HG02884 (cell line): Measurements from ENCODE around the gene OTOS.
A peak's percentile ranks its signal among the peaks of the same experiment; 100 is the strongest.

ENCODE experiments used
- ATAC-seq: cut with Tn5 transposase; IDR thresholded peaks from one replicate; pipeline ENCODE4 v1.9.1; 2021; ENCODE audit warnings: mild to moderate bottlenecking, moderate library complexity; ENCODE audit not compliant: unreplicated experiment

The OTOS gene

DNA sequence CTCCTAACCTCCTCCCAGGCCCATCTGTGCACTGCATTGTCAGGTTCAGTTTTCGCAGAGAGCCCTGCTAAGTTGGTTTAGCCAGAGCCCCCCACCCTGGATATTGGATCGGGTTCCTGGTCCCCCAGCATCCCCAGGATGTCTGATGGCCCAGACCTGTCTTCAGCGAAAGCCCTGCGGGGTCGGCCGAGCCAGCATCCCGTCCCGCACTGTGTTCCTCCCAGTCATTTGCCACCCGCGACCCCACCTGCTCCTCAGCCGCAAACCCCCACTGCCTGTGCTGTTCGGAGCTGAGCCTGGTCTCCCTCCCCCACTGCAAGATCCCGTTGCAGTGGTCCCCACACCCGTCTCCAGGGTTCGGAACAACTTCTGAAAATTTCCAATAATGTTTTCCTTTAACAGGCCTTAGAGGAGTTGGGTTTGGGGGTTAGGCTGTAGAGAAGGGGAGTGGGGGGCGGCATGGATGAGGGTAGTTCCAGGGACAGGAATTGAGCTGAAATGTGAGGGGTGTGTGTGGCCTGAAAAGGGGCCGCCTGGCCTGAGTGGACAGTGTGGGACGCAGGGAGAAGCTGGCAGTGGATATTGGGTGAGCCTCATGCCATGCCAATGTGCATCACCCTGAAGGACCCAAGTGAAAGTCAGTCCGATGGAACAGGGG is 2.7 kb downstream of the OTOS start:
- no peak for ATAC-seq

DNA sequence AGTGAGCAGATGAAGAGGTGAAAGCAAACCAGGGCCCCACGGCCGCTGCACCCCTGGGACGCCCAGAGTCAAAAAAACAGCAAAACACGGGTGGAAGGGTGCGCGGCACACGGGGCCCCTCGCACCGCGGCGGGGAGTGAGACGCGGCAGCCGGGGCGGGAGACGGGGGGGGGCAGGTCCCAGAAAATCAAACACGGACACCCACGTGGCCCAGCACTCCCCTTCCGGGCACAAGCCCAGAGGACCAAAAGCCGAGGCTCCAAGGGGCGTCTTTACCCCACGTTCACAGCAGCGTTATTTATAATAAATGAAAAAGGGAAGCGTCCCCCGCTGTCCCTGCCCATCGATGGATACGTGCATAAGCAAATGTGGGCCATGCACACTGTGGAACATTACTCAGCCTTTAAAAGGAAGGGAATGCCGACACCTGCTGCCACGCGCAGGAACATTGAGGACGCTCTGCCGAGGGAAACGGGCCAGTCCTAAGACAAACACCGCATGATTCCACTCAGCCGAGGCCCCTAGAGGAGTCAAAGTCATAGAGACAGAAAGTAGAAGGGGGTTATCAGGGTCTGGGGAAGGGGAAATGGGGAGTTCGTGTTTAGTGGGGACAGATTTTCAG is 3.7 kb downstream of the OTOS start:
- peak; percentile 14 for ATAC-seq

DNA sequence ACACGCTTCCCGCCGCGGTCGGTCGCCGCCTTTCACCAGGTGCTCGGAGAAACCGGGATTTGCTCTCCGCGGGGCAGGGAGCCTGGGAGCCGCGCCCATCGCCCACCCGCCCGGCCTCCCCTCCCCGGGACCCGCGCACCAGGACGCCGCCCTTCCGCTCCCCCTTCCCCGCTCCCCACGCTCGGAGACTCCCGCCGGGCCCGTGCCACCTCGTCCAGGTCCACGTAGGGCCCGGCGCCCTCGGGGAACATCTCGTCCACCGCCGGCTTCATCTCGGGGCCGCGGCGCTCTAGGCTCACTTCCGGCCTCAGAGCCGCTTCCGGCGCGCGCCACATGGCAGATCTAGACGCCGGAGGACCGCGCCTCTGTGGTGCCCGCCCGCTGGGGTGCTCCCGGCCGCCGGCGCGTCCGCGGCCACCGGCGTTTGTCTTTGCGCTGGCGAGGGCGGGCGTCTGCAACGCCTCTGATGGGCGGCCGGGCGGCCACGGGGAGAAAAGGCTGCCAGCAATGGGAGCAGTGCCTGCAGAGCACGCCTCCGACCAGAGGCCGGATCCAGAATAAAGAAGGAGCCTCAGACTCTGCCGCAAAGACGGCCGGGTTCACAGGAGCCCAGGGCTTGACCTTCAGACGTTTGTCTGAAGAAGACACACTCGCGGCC is 4.3 kb downstream of the OTOS start, which contains the start of gene COPS9:
TSS of gene COPS9 (minus strand) at position 293 of the 658 bp plus-strand sequence. CDS start at position 272, 21 bp downstream.
- peak; percentile 96 for ATAC-seq

DNA sequence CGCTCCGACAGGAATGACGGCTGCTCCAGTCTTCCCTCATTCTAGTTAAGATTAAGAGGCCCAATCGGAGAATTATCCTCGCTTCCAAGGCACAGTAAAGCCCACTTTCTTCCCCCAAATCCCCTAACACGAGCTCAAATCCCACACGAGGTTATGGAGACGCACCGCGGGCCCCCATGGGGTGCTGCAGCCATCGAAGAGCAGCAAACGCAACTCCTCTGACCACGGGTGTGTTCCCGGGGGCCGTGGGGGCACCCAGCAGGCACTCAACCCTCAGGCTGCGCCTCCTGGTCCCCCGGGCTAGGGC is 4.8 kb downstream of the OTOS start:
- peak; percentile 8 for ATAC-seq

DNA sequence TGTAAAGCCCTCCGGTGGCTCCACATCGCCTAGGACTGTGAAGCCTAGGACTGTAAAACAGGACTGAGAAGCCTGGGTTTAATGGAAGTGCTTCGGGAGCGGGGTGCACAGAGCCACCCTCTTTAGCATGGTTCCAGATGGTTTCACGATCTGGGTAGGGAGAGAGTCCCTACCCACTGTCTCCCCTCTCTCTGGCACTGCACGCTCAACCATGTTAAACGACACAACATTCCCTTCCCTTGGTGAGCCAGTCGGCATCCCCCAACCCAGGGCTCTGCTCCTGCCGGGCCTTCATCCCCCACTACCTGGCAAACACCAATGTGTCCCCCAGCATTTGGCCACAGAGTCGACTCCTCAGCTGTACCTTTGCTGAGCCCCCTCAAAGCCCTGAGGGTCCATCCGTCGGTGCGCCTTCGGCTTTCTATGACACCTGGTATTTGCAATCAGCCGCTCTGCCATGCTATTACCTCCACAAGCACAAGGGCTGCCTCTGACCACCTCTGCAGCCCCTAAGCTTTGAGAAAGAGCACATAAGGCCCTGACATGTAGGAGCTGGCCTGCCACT is 5.4 kb downstream of the OTOS start:
- ATAC-seq, result no peak

DNA sequence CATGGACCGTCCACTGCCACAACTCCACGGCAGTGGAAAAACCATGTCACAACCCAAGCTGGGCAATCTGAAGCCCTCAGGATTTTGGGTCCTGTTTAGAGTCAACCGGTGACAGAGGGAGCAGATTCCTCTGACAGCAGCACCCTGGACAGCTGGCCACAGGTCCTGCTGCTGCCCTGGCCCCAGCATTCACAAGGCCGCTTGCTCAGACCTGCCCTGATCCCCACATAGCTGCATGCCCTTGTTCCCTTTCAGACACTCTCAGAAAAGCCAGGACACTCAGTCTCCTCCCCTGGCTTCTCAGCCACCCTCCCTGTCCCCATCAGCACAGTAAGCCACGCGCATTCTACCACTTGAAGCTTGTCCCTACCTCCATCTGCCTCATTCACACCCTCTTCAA is 6.0 kb downstream of the OTOS start:
- ATAC-seq, result no peak

DNA sequence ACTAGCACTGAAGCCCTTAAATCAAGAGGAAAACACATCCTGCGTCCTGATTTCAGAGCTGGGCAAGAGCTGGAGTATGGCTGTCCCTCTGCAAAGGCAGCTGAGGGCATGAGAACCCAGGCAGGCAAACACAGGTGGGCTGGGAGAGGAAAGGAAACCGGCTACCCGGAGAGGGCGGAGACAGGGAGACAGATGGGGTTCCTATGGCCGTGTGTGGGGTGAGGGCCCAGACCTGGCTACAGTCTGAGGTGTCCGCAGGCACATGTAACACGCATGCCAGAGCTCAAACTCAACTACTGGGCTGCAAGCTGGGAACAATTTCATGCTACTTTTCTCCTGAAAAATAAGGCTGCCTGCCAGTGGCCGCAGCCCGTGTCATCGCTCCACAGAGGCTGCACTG is 7.1 kb downstream of the OTOS start:
- no peak for ATAC-seq

DNA sequence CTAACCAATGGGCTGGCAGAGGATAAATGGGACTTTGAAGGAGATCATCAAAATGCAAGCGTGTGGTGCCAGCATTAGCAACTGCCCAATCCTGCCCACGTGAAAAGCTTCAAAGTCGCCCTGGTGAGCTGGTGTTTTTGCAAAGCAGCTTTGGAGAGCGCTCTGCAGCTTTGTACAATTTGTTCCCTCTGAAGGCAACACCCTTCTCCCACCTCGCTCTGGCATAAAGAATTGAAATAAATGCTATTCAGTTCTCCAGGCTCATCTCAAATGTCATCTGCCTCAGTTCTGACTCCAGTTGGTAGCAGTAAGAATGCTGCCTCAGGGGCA is 7.8 kb downstream of the OTOS start:
- no peak for ATAC-seq

DNA sequence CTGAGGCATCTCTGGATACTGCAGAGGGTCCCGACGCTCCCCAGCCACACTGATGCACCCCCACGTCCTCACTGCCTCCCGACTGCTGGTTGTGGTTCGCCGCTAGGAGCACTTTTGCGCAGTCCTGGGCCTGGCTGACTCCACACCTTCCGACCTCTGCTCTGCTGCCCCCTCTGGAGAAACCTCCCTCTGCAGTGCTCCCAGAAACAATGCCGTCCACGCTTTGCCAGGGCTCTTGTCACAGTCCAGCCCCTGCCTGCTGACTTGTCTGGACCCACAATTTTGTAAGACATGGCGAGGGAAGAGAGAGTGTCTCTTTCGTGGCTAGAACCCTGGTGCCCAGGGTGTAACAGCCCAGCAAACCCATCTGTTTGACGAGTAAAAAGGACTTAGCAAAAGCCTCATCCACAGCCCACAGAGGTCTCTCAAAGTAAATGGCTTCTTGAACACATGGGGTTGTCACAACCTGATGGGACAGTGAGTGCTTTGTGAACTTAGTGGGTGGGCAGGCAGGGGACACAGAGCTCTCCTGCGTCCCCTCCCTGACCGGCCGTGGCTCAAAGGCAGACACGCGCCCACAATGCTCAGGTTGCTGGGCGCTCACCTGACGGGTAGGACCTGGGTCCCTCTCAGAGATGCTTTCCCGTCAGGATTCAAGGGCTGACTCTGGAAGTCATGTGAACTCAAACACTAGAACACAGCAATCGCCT is 8.4 kb downstream of the OTOS start:
- no peak for ATAC-seq

DNA sequence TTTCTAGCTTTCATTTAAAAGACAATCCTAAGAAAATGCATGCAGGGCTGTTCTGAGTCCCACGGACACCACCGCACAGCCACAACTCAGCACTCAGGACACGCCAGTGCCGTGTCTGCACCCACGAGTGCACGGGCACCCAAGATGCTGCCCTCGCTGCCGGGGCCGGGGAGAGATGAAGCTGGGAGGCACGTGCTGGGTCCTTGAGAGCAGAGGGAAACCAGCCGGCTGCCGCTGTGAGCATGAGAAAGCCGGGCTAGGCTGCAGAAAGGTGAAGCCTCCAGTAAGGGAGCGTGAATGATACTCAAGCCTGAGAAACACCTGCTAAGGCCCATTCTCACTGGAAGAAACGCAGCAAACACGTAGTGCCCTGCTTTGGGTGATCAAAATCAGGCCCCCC is 9.2 kb downstream of the OTOS start:
- ATAC-seq, result no peak

DNA sequence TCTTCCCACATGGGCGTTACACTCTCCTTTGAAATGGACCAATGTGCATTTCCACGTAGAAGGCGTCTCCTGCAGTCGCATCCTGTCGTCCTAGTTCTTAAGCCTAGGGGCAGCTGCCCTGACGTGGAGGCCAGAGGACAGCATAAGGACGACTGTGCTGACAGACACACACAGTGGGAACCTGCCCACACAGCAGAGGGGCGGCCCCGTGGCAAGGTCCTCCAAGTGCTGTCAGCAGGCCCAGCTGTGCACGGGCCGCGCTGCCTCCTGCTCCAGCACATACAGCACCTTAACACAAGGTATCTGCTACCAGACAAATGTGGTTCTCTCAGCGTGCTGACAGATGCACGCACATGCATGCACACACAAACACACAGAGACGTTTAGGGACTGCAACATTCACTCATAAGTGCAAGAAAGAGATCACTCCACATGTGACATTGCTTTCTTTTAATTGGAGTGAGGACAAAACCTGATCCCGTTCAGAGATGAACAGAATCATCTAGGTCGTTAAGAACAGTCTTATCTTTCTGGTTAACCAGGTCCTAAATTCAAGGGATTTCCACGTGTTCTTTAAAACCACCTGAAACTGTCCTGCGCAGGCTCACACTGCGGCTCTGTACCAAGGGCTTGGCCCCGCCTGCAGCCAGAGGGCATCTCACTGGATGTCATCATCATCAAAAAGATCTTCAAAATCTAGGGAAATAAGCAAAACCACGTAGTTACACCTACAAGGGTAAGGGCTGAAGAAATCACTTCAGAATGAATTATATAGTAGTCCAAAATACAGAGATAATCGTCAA is 9.9 kb downstream of the OTOS start:
- no peak for ATAC-seq

DNA sequence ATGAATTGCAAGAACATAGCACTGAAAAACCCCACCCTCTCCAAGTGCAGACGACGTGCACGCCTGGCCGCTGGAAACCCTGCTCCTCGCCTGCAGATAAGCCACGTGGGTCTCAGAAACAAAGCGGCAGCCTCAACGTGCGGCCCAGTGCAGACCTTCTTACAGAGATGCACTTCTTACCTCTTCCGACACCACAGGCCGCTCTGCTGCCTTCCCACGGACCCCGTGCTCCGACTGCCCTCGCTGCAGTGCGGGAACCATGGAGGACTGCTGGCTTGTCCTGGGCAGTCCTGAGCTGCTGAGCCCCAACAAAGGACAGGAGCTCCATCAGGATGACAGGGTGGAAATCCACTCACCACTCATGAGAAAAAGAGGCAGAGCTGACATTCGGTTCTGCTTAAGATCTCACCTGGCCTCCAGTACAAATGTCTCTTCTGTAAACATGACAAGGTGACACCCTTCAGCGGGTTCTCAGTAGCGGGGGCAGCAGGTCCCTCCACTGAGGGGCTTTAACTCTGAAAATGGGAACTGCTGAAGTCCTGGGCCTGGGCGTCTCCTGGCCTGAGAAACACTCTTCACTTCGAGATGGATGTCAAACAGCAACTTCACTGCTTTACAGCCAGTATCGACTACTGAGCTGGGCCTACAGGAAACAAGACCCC is 10.6 kb downstream of the OTOS start:
- ATAC-seq, result no peak

DNA sequence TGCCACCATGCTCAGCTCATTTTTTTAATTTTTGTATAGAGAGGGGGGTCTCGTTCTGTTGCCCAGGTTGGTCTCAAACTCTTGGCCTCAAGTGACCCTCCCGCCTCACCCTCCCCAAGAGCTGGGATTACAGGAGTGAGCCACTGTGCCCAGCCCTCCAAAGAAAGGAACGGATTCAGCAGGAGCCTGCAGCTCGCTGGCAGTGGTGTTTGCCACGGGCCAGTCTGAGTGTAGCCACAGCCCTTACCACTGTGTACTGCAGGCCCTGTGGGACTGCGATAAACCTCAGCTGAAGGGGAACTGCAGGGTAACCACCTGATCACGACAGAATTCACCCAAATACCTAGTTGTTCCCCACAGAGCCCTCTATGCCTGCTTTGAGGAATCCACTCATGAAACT is 11.1 kb downstream of the OTOS start:
- no peak for ATAC-seq

DNA sequence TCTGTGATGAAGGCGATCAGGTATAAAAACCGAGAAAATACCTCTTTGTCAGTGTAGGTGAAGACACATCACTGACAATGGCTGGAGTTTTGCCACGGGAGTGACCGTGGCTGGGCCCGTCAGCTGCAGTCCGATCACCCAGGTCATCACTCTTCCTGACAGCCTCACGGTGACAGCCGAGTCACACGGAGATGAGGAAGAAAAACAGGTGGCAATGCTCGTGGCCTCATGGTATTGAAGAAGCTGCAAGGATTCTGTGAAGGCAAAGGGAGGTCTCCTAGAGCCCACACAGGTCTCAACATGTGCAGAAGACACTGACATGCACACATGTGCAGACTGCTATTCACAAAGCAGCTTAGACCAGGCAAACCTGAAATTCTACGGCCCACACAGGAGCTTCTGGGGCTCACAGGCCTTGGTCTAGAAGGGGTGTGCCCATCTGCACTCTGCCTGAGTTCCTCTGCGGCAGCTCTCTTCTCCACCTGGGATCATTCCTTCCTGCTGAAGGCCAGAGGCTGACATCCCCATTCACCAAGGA is 11.8 kb downstream of the OTOS start:
- no peak for ATAC-seq

DNA sequence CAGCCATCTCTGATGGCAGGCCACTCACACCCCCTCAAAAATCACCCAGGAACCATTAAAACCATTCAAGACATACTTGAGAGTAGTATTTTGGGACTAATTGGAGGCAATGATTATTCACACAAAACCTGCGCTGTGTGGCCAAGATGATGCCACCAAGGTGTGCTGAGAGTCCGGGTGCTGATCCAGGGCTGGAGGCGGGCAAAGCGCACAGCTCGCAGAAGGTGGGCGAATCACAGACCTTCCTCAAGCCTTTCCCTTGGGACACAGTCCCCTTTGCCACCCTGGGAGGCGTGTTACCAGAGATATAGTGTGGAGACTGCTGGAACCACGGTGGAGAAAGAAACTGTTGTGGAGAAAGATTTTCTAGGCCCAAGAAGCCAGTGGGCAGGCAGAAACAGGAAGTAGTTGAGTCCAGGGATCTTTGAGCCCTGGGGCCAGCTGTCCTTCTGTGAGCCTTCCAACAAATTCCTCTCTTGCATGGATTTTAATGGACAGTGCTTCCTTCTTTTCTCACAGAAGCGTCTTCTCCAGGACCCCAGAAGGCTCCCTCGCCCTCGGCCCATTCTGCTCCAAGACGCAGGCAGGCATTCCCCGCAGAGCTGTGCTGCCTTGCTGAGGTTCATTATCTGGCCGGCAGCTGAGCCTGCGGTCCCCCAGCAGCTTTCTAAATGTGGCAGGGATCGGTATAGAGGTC is 12.4 kb downstream of the OTOS start:
- no peak for ATAC-seq

DNA sequence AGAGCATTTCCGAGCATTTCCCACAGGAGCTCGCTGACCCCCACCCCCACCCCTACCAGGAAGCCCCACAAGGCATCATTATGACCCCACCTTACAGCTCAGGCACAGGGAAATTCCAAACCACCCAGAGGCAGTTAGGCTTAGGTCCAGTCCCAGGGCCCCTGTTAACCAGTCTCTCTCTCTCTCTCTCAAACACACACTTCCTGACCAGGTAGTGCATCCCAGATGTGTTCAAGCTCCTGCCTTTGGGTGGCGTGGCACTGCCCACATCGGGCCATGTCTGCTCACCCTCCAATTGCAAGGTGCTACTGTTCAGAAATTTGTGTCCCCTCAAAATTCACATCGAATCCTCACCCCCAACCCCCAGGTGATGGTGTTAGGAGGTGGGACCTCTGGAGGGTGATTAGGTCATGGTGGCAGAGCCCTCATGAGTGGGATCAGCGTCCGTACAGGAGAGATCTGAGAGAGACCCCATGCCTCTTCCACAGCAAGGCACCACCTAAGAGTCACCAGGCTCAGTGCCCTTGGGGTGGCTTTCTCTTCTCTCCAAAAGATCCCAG is 13.2 kb downstream of the OTOS start:
- ATAC-seq, result no peak

DNA sequence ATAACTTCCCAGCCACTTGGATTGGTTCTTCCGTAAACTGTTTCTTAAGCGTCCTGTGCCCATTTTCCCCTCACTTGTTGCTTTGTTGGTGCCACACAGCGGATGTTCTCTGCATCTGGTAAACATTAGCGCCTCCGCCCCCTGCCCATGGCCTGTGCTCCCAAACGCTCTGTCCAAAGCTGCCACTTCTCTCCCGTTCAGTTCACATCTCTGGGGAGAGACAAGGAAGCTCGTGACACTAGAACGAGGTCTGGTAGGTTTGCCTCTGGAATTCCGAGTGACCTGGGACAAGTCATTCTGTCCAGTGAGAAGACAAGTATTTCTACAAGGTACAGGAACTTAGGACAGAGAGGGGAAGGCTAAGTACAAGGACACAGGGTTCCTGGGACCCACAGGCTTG is 13.7 kb downstream of the OTOS start:
- no peak for ATAC-seq

DNA sequence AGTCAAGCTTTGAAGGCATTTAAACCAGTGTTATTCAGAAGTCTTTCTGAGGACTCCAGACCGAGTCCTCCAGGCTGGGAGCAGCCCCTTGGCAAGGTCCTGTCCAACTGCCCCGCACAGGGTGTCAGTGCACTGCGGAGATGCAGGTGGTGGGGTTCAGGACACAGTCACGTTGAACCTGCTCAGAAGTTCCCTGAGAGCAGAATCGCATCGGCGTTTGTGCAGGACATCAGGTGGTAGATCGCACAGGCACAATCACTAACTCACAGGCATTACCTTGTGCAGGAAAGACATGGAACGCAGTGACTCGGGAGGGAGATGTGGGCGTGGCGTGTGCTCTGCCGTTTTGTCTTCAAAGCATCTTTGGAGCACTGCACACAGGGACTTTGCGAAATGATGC is 14.7 kb downstream of the OTOS start:
- ATAC-seq, result no peak

DNA sequence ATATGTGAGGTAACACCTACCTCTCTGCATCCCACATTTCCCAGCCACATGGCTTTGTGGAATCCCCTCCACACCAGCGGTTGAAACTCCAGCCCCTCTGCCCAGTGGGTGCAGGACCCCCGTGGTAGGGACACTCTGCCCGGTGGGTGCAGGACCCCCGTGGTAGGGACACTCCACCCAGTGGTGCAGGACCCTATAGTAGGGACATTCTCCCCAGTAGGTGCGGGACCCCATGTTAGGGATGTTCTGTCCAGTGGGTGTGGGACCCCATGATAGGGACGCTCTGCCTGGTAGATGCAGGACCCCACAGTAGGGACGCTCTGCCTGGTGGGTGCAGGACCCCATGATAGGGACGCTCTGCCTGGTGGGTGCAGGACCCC is 15.8 kb downstream of the OTOS start:
- no peak for ATAC-seq
